ENCODE measurements around the gene MBNL1.

MBNL1 gene

GRCh38 chr3:152268555-152269055 lies at the start of gene MBNL1:
TSS of gene MBNL1 (plus strand) at chr3:152268929. CDS start at chr3:152300194, 31,265 bp downstream.
- peak; percentile 73 for DNase-seq

- no peak for DNase-seq
Measured at GRCh38 chr3:152219216-152219615, 49.5 kb upstream of the MBNL1 start.

- DNase-seq, result no peak
Measured at GRCh38 chr3:152219769-152220255, 48.9 kb upstream of the MBNL1 start.

- DNase-seq, result no peak
Measured at GRCh38 chr3:152222327-152222726, 46.4 kb upstream of the MBNL1 start.

- no peak for DNase-seq
Measured at GRCh38 chr3:152225201-152225600, 43.5 kb upstream of the MBNL1 start.

- DNase-seq, result no peak
Measured at GRCh38 chr3:152226176-152226575, 42.6 kb upstream of the MBNL1 start.

- DNase-seq, result no peak
Measured at GRCh38 chr3:152227027-152227426, 41.7 kb upstream of the MBNL1 start.

GRCh38 chr3:152229692-152230091 lies 39.0 kb upstream of the MBNL1 start:
- no peak for DNase-seq

- no peak for DNase-seq
Measured at GRCh38 chr3:152230370-152230769, 38.4 kb upstream of the MBNL1 start.

- no peak for DNase-seq
Measured at GRCh38 chr3:152232001-152232400, 36.7 kb upstream of the MBNL1 start.

GRCh38 chr3:152232679-152233078 lies 36.0 kb upstream of the MBNL1 start:
- DNase-seq, result no peak

GRCh38 chr3:152234657-152235375 lies 33.9 kb upstream of the MBNL1 start:
- no peak for DNase-seq

GRCh38 chr3:152235709-152236298 lies 32.9 kb upstream of the MBNL1 start:
- no peak for DNase-seq

- no peak for DNase-seq
Measured at GRCh38 chr3:152236716-152237115, 32.0 kb upstream of the MBNL1 start.

GRCh38 chr3:152241142-152242017 lies 27.3 kb upstream of the MBNL1 start:
- no peak for DNase-seq

GRCh38 chr3:152243301-152243711 lies 25.4 kb upstream of the MBNL1 start:
- DNase-seq, result no peak

GRCh38 chr3:152243721-152244516 lies 24.8 kb upstream of the MBNL1 start:
- no peak for DNase-seq

GRCh38 chr3:152244517-152244888 lies 24.2 kb upstream of the MBNL1 start:
- DNase-seq, result no peak

GRCh38 chr3:152245498-152246170 lies 23.1 kb upstream of the MBNL1 start:
- DNase-seq, result no peak

GRCh38 chr3:152251916-152252315 lies 16.8 kb upstream of the MBNL1 start:
- DNase-seq, result no peak

- no peak for DNase-seq
Measured at GRCh38 chr3:152252755-152253154, 16.0 kb upstream of the MBNL1 start.

GRCh38 chr3:152253514-152253913 lies 15.2 kb upstream of the MBNL1 start:
- DNase-seq, result no peak

Measured in NCI-H345 (cell line).